Left ventricle myocardium inferior (tissue), 1 donor: Measurements from ENCODE around the gene SCIMP. TPM values are rescaled to one million over a fixed set of nuclear protein-coding genes. Genes with fewer than 3 reads are reported as not detected.

Source experiments
- DNase-seq: peaks from one replicate; pipeline ENCODE4 v3.0.0-alpha.2; 2020
- H3K27ac ChIP-seq: fragments of 200-600 bp; replicated peaks from 2 replicates; pipeline ENCODE4 v1.8.0; 2021
- H3K27me3 ChIP-seq: fragments of 200-600 bp; 2 replicates; pipeline ENCODE4 v1.8.0; 2021; ENCODE audit warnings: low read depth
- H3K36me3 ChIP-seq: fragments of 200-600 bp; 2 replicates; pipeline ENCODE4 v1.8.0; 2021
- H3K4me1 ChIP-seq: fragments of 200-600 bp; 2 replicates; pipeline ENCODE4 v1.8.0; 2021
- H3K4me3 ChIP-seq: fragments of 200-600 bp; 2 replicates; pipeline ENCODE4 v1.8.0; 2021; ENCODE audit warnings: mild to moderate bottlenecking, moderate library complexity
- H3K9me3 ChIP-seq: fragments of 200-600 bp; replicated peaks from 2 replicates; pipeline ENCODE4 v1.8.0; 2021
- CTCF ChIP-seq: fragments of 200-600 bp; IDR thresholded peaks from 2 replicates; pipeline ENCODE4 v1.8.0; 2021; ENCODE audit warnings: antibody characterized with exemption, mild to moderate bottlenecking, borderline replicate concordance
- intact Hi-C: fragments of 100-400 bp; cut with micrococcal nuclease; formaldehyde crosslinking; loops from one replicate; pipeline ENCODE4 v1.11.0; 2022
- total RNA-seq: library from RNA; stranded (reverse); fragmentation: NEBNext Ultra II Directional; extraction: Animal tissue kit (Norgen Biotek cat#: 25700); gene quantifications from one replicate; pipeline ENCODE4 v1.2.1, GENCODE V29; 2021
- donor health status: DM: no; HTN: yes; CAD: no; lungs with severe emphysema.

SCIMP gene
- total RNA-seq, 1 donor from 2014 or later, result 0.74 TPM

- H3K4me1 ChIP-seq, result no peaks in the 10 kb centered on the region
Measured at GRCh38 chr17:5203908-5204294, 30.8 kb downstream of the SCIMP start.

GRCh38 chr17:5203178-5203907, 31.3 kb downstream of the SCIMP start:
- H3K27me3 ChIP-seq, result no peaks in the 10 kb centered on the region
- DNase-seq, result no peak
- H3K4me3 ChIP-seq, result no peak overlapping the region
- no peak overlapping the region for H3K27ac ChIP-seq
- intact Hi-C loops, result no loop called here
- no peaks in the 10 kb centered on the region for H3K36me3 ChIP-seq
- TF ChIP-seq CTCF, result no peak
- H3K4me1 ChIP-seq, result no peaks in the 10 kb centered on the region
- no peaks in the 10 kb centered on the region for H3K9me3 ChIP-seq

More at GRCh38 chr17:5203908-5204294, 30.8 kb downstream of the SCIMP start:
- intact Hi-C loops, result no loop called here
- no peaks in the 10 kb centered on the region for H3K9me3 ChIP-seq
- H3K27me3 ChIP-seq, result no peaks in the 10 kb centered on the region
- TF ChIP-seq CTCF, result no peak
- no peaks in the 10 kb centered on the region for H3K36me3 ChIP-seq
- no peak for DNase-seq
- no peak overlapping the region for H3K4me3 ChIP-seq
- no peak overlapping the region for H3K27ac ChIP-seq

- H3K27me3 ChIP-seq, result no peaks in the 10 kb centered on the region
- no peaks in the 10 kb centered on the region for H3K9me3 ChIP-seq
- H3K36me3 ChIP-seq, result no peaks in the 10 kb centered on the region
- intact Hi-C loops, result no loop called here
- H3K27ac ChIP-seq, result no peak overlapping the region
- no peak for TF ChIP-seq CTCF
- H3K4me3 ChIP-seq, result no peak overlapping the region
- H3K4me1 ChIP-seq, result no peaks in the 10 kb centered on the region
- DNase-seq, result no peak
Measured at GRCh38 chr17:5201011-5201410, 33.6 kb downstream of the SCIMP start.

GRCh38 chr17:5200360-5200759, 34.3 kb downstream of the SCIMP start:
- DNase-seq, result no peak
- no peaks in the 10 kb centered on the region for H3K9me3 ChIP-seq
- TF ChIP-seq CTCF, result no peak
- no peaks in the 10 kb centered on the region for H3K36me3 ChIP-seq
- H3K4me3 ChIP-seq, result no peak overlapping the region
- H3K27me3 ChIP-seq, result no peaks in the 10 kb centered on the region
- intact Hi-C loops, result no loop called here
- no peaks in the 10 kb centered on the region for H3K4me1 ChIP-seq
- H3K27ac ChIP-seq, result no peak overlapping the region

GRCh38 chr17:5198472-5198871, 36.2 kb downstream of the SCIMP start:
- H3K9me3 ChIP-seq, result no peaks in the 10 kb centered on the region
- no peak for TF ChIP-seq CTCF
- DNase-seq, result no peak
- intact Hi-C loops, result no loop called here
- no peak overlapping the region for H3K27ac ChIP-seq
- H3K4me1 ChIP-seq, result no peaks in the 10 kb centered on the region
- H3K27me3 ChIP-seq, result no peaks in the 10 kb centered on the region
- no peaks in the 10 kb centered on the region for H3K36me3 ChIP-seq
- H3K4me3 ChIP-seq, result no peak overlapping the region
